ENCODE results near the gene TRDMT1. TPM values are rescaled to one million over a fixed set of nuclear protein-coding genes. Genes with fewer than 3 reads are reported as not detected.

The TRDMT1 gene
- total RNA-seq, 6 experiments from 2014 or later, result 6.8 to 13.0 (median 8.6) TPM

DNA sequence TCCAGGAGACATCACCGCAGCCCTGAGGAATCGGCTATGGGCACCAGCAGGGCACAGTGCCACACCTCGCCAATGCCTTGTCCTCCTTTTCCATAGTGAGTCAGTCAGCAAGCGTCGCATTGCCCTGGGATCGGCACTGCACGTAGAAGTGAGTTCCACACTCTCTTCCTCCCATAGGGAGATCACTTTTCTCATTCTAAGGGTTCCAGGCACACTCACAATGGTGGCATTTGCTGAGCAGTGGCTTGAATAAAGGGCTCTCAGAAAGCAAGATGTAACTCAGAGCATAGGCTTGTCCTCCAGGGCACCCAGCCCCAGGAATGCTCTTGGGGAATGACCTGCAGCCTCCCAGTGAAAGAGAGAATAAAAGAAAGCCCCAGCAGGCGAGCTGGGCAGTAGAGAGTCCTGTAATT, 25.4 kb upstream of the TRDMT1 start:
- Mint-ChIP-seq H3K27ac (peak overlapping the region; percentile 100), H3K9me3 (peaks cover 30% of the 10 kb centered on the region), H3K4me3 (peak overlapping the region; percentile 100), H3K4me1 (ENCODE audit: low read depth) (peaks cover 53% of the 10 kb centered on the region), H3K36me3 (ENCODE audit: low read depth) (peaks cover 47% of the 10 kb centered on the region), H3K27me3 (ENCODE audit: insufficient read depth) (peaks cover 34% of the 10 kb centered on the region)
- TF ChIP-seq, protein P1, sequence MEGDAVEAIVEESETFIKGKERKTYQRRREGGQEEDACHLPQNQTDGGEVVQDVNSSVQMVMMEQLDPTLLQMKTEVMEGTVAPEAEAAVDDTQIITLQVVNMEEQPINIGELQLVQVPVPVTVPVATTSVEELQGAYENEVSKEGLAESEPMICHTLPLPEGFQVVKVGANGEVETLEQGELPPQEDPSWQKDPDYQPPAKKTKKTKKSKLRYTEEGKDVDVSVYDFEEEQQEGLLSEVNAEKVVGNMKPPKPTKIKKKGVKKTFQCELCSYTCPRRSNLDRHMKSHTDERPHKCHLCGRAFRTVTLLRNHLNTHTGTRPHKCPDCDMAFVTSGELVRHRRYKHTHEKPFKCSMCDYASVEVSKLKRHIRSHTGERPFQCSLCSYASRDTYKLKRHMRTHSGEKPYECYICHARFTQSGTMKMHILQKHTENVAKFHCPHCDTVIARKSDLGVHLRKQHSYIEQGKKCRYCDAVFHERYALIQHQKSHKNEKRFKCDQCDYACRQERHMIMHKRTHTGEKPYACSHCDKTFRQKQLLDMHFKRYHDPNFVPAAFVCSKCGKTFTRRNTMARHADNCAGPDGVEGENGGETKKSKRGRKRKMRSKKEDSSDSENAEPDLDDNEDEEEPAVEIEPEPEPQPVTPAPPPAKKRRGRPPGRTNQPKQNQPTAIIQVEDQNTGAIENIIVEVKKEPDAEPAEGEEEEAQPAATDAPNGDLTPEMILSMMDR (IDR thresholded peaks at IDR 0.05), result no peak
- DNase-seq, result no peak

DNA sequence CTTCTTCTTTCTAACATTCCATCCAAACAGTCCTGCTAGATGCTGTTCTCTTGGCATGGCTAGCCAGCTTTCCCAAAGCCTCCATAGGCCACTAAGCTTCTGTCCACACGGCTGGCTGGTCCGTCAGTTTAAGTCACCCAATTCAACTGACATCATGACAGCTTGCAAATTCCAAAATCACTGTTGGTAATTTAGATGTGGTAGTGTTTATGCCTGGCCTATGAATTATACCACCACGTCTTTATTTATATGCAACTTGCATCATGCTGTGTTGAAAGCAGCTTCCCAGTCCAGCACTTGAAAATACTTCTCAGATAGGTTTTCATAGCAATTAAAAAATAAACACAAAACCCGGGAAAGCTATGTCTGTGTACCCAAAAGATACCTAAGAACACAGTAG, 24.3 kb upstream of the TRDMT1 start:
- Mint-ChIP-seq H3K27me3 (ENCODE audit: insufficient read depth) (peaks cover 23% of the 10 kb centered on the region), H3K4me3 (no peak overlapping the region), H3K27ac (no peak overlapping the region), H3K36me3 (ENCODE audit: low read depth) (peaks cover 36% of the 10 kb centered on the region), H3K9me3 (peaks cover 19% of the 10 kb centered on the region), H3K4me1 (ENCODE audit: low read depth) (peaks cover 57% of the 10 kb centered on the region)
- DNase-seq, result no peak
- TF ChIP-seq, protein P1 (IDR thresholded peaks at IDR 0.05), result no peak

DNA sequence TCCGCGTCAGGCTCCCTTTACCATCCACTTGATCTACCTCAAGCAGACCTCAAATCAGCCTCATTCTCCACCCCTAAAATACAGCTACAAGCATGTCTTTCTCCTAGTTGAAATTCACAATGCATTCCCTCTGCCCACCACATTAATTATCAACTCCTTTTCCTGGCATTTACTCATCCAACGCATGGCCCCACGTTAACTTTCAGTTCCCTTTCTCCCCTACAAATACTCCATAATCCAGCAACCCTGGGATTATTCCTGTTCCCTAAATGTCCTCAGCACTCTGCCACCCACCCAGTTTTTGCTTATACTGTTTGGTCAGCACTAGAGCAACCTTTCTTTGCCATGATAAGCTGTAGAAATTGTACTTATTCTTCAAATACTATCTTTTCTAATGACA, 20.9 kb upstream of the TRDMT1 start:
- Mint-ChIP-seq H3K4me3 (no peak overlapping the region; the same call in 1 of the 2 replicates), H3K27me3 (ENCODE audit: insufficient read depth) (no peaks in the 10 kb centered on the region), H3K36me3 (ENCODE audit: low read depth) (peaks cover 24% of the 10 kb centered on the region), H3K27ac (peak overlapping the region; percentile 30), H3K4me1 (ENCODE audit: low read depth) (peaks cover 83% of the 10 kb centered on the region), H3K9me3 (no peaks in the 10 kb centered on the region)
- TF ChIP-seq, protein P1 (IDR thresholded peaks at IDR 0.05), result no peak
- no peak for DNase-seq

DNA sequence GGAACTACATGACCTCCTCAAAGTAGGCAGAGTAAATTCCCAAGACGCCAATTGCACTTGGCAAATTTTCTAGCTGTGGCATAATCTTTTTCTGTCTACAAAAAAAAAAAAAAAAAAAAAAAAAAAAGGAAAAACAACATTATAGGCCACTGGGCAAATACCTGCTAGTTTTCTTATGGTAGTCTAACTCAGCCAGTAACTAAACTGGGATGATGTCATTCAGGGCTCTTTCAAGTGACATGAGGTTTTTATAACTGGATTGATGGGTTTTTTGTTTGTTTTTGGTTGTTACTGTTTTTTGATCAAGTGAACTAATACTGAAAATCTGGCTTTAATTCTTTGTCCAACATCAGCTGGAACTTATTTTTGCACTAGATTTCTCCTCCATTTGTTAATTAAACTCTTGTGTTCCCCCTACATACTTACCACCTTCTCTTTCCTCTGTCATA, 19.2 kb upstream of the TRDMT1 start:
- H3K9me3 Mint-ChIP-seq, result no peaks in the 10 kb centered on the region
- H3K36me3 Mint-ChIP-seq (ENCODE audit: low read depth), result peaks cover 24% of the 10 kb centered on the region
- H3K27me3 Mint-ChIP-seq (ENCODE audit: insufficient read depth), result peaks cover 4% of the 10 kb centered on the region; the same call in 1 of the 2 replicates
- peak overlapping the region; percentile 65 for H3K27ac Mint-ChIP-seq
- TF ChIP-seq, protein P1 (IDR thresholded peaks at IDR 0.05), result no peak
- peaks cover 83% of the 10 kb centered on the region for H3K4me1 Mint-ChIP-seq (ENCODE audit: low read depth)
- H3K4me3 Mint-ChIP-seq, result no peak overlapping the region; the same call in 1 of the 2 replicates
- no peak for DNase-seq

DNA sequence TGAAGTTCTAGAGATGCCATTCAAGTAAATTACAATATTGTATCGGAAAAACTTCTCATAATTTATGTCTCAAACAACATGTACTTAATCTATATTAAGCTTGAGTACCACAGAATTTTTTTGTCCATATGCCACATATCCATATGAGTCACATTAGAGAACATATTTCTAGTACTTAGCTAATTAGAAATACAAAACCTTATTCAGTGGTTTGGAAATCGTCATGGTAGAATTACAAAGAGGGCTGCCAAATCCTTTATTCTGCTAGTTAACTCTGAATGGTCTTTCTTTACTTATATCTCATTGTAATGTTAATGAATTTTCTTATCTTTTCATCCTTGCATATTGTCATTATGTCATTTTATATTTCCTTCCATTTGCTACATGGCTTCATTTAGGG, 17.6 kb upstream of the TRDMT1 start:
- peaks cover 87% of the 10 kb centered on the region for H3K4me1 Mint-ChIP-seq (ENCODE audit: low read depth)
- no peaks in the 10 kb centered on the region for H3K9me3 Mint-ChIP-seq
- peak overlapping the region; percentile 57 for H3K4me3 Mint-ChIP-seq
- H3K27ac Mint-ChIP-seq, result peak overlapping the region; percentile 100
- TF ChIP-seq, protein P1 (IDR thresholded peaks at IDR 0.05), result no peak
- peaks cover 4% of the 10 kb centered on the region; the same call in 1 of the 2 replicates for H3K27me3 Mint-ChIP-seq (ENCODE audit: insufficient read depth)
- H3K36me3 Mint-ChIP-seq (ENCODE audit: low read depth), result peaks cover 16% of the 10 kb centered on the region
- peak; percentile 67 for DNase-seq
